ENCODE measurements around the gene ELFN1.

DNA sequence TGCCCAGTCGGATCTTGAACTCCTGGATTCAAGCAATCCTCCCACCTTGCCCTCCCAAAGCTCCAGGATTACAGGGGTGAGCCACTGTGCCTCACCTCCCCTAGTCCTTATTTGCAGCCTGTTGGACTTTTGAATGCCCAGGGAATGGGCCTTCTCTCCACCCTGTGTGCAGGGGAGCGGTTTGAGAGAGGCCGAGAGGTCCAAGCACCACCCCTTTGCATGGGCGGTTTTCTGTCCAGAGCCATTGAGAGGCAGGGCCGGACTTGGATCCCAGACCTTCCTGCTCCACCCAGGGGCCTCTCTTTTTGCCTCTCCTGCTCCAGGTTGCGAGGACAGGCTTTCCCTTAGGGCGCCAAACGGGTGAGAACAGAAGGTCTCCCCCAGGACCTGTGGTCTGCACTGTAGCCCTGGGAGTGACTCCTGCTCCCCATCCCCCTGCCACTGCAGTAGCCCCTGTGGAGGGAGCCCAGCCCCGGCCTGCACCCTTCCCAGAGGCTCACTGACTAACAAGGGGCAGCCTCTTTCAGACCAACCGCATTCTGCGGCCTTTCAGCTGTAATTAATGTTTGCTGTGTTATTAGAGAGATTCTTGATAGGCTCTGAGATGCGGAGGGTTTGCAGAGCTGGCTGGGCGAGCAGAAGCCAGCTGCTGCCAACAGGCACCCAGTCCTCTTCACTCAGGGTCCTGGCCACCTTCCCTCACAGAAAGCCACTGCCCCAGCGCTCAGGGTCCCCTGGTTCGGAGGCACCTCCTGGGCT, 57.9 kb downstream of the ELFN1 start:
- TF ChIP-seq, protein P1, sequence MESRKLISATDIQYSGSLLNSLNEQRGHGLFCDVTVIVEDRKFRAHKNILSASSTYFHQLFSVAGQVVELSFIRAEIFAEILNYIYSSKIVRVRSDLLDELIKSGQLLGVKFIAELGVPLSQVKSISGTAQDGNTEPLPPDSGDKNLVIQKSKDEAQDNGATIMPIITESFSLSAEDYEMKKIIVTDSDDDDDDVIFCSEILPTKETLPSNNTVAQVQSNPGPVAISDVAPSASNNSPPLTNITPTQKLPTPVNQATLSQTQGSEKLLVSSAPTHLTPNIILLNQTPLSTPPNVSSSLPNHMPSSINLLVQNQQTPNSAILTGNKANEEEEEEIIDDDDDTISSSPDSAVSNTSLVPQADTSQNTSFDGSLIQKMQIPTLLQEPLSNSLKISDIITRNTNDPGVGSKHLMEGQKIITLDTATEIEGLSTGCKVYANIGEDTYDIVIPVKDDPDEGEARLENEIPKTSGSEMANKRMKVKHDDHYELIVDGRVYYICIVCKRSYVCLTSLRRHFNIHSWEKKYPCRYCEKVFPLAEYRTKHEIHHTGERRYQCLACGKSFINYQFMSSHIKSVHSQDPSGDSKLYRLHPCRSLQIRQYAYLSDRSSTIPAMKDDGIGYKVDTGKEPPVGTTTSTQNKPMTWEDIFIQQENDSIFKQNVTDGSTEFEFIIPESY (IDR thresholded peaks at IDR 0.05), result no peak
- TF ChIP-seq RAD21 (IDR thresholded peaks at IDR 0.05) (no peak), SP1 (IDR thresholded peaks at IDR 0.05) (no peak), REST (IDR thresholded peaks at IDR 0.05) (no peak)
- TF ChIP-seq, protein P2, sequence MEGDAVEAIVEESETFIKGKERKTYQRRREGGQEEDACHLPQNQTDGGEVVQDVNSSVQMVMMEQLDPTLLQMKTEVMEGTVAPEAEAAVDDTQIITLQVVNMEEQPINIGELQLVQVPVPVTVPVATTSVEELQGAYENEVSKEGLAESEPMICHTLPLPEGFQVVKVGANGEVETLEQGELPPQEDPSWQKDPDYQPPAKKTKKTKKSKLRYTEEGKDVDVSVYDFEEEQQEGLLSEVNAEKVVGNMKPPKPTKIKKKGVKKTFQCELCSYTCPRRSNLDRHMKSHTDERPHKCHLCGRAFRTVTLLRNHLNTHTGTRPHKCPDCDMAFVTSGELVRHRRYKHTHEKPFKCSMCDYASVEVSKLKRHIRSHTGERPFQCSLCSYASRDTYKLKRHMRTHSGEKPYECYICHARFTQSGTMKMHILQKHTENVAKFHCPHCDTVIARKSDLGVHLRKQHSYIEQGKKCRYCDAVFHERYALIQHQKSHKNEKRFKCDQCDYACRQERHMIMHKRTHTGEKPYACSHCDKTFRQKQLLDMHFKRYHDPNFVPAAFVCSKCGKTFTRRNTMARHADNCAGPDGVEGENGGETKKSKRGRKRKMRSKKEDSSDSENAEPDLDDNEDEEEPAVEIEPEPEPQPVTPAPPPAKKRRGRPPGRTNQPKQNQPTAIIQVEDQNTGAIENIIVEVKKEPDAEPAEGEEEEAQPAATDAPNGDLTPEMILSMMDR (IDR thresholded peaks at IDR 0.05; ENCODE audit: low read depth, low read length, missing input control), result no peak
